Astrocyte of the cerebellum (primary cell): ENCODE results near the gene FOXN4.

Source experiments
- DNase-seq: peaks from one replicate; pipeline ENCODE4 v3.0.0-alpha.2; 2011; ENCODE audit warnings: low read depth
- H3K4me3 ChIP-seq: 2 replicates; pipeline ENCODE4 v1.5.1; 2011; ENCODE audit warnings: mild to moderate bottlenecking, low read depth, low read length, moderate library complexity
- in situ Hi-C: cut with HindIII; loops from 2 replicates; pipeline ENCODE4 v1.10.0; 2017; ENCODE audit warnings: low sequenced_read_pairs
- TF ChIP-seq, protein P1 (sequence below): IDR thresholded peaks from 2 replicates; pipeline ENCODE4 v1.5.1; 2012; ENCODE audit warnings: low read length, low read depth, moderate library complexity, mild to moderate bottlenecking; ENCODE audit errors: missing control alignments

Gene FOXN4

DNA sequence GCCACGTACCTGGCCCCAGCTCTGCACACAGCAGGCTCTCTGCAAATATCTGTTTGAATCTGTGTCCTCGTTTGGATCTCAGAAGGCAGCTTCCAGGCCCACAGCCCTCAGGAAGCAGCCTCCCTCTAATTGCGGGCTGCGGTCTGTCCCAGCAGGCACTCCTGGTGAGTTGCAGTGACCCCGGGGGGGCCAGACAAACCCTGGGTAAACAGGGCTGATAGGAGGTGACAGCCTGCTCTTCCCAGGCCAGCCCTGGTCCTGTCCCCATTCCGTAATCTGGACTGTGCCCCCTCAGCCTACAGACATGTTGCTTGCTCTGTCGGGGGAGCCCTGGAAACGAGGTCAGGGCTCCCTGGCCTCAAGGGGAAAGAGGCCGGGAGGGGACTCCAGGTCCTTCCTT, 2.0 kb downstream of the FOXN4 start:
- TF ChIP-seq, protein P1, sequence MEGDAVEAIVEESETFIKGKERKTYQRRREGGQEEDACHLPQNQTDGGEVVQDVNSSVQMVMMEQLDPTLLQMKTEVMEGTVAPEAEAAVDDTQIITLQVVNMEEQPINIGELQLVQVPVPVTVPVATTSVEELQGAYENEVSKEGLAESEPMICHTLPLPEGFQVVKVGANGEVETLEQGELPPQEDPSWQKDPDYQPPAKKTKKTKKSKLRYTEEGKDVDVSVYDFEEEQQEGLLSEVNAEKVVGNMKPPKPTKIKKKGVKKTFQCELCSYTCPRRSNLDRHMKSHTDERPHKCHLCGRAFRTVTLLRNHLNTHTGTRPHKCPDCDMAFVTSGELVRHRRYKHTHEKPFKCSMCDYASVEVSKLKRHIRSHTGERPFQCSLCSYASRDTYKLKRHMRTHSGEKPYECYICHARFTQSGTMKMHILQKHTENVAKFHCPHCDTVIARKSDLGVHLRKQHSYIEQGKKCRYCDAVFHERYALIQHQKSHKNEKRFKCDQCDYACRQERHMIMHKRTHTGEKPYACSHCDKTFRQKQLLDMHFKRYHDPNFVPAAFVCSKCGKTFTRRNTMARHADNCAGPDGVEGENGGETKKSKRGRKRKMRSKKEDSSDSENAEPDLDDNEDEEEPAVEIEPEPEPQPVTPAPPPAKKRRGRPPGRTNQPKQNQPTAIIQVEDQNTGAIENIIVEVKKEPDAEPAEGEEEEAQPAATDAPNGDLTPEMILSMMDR, result no peak
- no peak for DNase-seq
- H3K4me3 ChIP-seq, result no peak overlapping the region
- in situ Hi-C loops, result no loop called here

DNA sequence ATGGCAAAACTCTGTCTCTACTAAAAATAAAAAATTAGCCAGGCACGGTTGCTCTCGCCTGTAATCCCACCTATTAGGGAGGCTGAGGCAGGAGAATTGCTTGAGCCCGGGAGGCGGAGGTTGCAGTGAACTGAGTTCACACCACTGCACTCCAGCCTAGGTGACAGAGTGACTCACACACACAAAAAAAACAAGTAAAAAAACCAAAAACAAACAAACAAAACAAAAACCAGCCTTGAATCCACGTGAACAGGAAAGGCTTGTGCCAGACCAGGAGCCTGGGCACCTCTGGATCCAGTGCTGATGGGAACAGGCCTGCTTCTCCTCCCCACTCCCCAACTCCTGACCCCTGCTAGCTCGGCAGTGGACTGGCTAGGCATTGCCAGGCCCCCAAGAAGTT, 3.5 kb downstream of the FOXN4 start:
- no peak overlapping the region for H3K4me3 ChIP-seq
- TF ChIP-seq, protein P1, result no peak
- in situ Hi-C loops, result no loop called here
- DNase-seq, result no peak

DNA sequence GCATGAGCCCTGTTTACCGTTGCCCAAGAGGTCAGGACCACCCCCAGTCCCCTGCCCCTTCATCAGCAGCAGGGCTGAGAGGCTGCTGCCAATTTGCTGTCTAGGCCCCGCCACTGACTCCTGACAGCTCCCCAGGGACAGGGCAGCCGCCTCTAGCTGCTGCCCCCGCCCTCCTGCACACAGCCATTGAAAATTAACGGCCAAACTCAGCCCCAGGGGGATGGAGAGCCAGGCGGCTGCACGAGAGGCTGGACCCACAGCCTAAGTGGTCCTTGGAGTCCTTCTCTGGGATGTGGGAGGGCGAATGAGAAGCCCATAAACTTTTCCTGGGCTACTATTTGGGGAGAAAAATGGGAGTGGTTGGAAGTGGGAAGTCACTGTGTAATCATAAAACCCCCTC, 4.6 kb downstream of the FOXN4 start:
- in situ Hi-C loops, result no loop called here
- DNase-seq, result no peak
- no peak overlapping the region for H3K4me3 ChIP-seq
- TF ChIP-seq, protein P1, result no peak

DNA sequence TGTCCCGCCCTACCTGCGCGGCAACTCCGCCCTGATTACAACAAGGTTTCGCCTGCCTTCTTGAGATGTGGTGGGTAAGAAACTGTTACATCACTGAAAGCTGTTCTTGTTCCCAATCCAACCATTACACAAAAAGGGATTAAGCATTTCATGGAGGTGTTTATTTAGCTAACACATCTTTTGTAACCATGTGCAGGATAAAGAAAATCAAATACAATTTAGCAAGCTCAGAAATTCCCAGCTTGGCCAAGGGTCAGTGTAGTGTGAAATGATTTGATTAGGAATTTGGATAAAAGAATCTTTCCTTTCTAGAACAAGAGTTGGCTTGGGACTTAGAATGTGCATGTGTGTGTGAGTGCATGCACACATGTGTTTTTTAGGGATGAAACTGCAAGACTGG, 6.3 kb downstream of the FOXN4 start:
- H3K4me3 ChIP-seq, result no peak overlapping the region
- in situ Hi-C loops, result no loop called here
- TF ChIP-seq, protein P1, result no peak
- no peak for DNase-seq

DNA sequence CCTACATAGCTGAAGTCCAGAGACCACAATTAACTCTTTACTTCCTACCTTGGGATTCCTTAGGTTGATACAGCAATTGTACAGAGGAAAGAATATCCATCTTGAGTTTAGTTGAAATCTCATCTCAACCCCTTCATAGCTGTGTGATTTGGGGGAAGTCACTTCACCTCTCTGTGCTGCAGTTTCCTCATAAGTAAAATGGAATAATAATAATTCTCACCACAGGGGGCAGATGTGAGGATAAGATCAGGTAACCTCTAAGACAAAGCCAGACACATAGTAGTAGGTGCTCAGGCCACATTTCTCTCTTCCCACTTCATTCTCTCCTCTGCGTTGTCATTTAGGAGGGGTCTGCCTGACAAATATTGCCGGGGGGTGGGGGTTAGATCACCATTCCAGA, 6.7 kb downstream of the FOXN4 start:
- no peak for DNase-seq
- TF ChIP-seq, protein P1, result no peak
- in situ Hi-C loops, result no loop called here
- H3K4me3 ChIP-seq, result no peak overlapping the region

DNA sequence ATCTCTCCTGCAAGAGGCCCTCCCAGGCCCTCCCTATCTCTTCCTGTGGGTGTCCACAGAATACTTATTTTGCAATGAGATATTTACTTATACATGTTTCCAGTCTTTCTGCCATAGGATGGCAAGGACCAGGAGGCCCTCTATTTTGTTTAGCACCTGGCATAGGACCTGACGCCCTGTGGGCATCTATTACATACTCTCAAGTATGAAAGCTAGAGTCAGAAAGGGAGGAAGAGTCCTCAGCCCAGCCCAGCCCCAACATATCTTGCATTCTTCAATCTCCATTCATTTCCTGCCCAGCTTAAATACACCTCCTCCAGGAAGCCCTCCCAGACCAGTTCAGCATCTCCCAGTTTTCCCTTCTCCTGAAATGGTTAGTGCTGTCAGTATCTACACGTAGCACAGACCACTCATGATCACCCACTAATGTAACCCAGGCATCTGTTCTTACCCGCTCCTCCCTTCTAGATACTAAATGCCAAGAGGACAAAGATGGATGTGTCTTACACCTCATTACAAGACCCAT, 7.4 kb downstream of the FOXN4 start:
- in situ Hi-C loops, result no loop called here
- TF ChIP-seq, protein P1, result no peak

DNA sequence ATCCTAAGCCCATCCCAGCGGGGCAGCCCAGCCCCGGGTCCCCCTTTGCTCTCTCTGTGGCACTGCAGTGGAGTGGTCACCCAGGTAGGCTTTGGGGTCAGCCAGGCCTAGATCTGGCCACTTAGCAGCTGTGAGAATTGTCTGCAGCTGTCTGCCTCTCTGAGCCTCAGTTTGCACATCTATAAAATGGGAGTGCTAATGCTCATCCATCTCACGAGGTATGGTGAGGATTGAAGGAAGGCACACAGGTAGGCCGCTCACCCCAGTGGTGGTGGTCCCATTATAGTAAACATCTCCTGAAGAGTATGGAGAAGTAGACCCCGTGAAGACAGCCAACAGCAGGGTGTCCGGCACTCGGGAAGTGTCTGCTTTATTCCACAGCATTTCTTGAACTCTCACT, 9.2 kb downstream of the FOXN4 start:
- no peak overlapping the region for H3K4me3 ChIP-seq
- TF ChIP-seq, protein P1, result no peak
- in situ Hi-C loops, result no loop called here
- DNase-seq, result no peak

More for the DNA sequence above, 7.4 kb downstream of the FOXN4 start:
- H3K4me3 ChIP-seq, result no peak overlapping the region
- DNase-seq, result no peak
